HT1080 (cell line): ENCODE measurements around the gene MYRFL. TPM values are rescaled to one million over a fixed set of nuclear protein-coding genes. Genes with fewer than 3 reads are reported as not detected.
"Not testable (repeated sequence)": the region's sequence is repeated elsewhere in the genome, so short reads cannot be mapped to it uniquely, and the experiment has no call there.

Source experiments
- DNase-seq: peaks from one replicate; pipeline ENCODE4 v3.0.0-alpha.2; 2015; ENCODE audit warnings: low read depth
- total RNA-seq: library from RNA; depleted of rRNA; stranded (reverse); fragments of >200 nt; shearing (Covaris generic); gene quantifications from 2 replicates; pipeline ENCODE4 v1.2.3, GENCODE V29; 2014

Gene MYRFL
- total RNA-seq, 1 experiment from 2014 or later = not detected

DNA sequence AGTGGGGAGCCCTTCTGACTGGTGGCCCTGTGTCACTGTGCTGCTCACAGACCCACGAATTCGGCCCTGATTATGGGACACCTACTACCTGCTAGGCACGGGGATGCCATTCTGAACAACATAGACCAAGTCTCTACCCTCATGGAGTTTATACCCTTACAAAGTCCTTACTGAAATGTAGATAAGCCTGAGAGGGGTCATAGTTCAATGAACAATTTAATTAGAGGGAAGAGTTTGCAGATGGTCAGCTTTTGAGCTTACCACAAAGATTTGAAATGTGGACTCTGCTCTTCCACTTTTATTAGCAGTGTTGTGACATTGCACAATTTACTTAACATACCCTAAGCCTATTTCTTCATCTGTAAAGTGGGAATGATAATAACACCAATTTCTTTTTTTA lies 161.1 kb downstream of the MYRFL start:
- no peak for DNase-seq

DNA sequence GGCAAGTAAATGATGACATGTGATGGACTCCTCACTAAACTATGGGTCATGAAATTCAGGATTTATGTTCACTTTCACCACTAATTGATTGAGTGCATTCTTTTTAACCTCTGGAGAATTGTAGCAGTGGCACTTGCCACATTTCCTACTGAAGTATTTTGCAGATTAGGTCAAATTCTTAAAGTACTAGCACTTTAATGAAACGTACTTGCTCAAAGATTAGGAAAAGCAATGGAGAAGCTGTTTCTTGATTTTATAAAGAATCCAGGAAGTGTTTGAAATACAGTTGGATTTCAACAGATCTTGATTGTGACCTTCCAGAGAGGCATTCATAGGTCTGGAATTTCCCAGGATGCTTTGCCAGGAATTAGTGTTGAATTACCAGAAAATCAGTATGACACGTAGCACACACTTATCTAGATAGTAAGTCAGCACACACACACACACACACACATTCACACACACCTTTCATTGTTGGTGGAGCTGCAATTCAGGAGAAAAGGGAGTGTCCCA lies 162.6 kb downstream of the MYRFL start:
- peak; percentile 84 for DNase-seq

DNA sequence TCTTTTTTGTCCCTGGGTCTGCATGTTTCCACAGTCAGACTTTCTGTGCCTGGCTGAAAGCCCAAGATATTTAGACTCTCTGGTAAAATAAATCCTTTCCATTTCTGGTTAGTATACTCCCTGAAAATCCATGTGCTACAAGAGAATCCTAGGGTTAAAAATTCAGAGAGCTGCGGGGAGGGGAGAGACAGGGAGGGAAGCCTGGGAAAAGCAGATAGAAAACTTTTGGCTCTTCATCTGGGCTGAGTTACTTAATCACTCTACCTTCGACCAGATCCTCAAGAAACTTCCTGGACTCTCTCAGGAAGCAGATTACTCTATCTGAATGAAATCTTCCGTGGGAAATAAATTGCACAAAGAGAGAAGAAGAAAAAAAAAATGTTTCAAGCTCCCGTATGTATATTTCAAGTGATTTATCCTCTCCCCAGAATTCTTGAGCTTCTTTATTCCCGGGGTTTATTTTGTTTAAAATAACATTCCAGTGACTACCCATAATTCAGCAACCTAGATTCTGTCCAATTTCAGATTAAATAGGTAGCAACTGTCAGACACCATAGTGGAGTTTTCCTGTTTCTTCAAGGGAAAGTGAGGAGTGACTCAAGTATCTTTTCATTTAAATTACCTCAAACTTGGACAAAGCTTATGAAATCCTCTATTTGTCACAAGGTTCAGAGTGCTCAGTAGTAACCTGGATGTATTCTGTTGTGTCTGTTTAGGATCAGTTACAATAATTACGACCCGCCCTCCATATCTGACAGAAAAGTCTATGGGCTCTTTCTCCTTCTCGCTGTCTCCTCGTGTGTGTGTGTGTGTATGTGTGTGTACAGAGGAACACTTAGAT lies 163.7 kb downstream of the MYRFL start:
- no peak for DNase-seq

DNA sequence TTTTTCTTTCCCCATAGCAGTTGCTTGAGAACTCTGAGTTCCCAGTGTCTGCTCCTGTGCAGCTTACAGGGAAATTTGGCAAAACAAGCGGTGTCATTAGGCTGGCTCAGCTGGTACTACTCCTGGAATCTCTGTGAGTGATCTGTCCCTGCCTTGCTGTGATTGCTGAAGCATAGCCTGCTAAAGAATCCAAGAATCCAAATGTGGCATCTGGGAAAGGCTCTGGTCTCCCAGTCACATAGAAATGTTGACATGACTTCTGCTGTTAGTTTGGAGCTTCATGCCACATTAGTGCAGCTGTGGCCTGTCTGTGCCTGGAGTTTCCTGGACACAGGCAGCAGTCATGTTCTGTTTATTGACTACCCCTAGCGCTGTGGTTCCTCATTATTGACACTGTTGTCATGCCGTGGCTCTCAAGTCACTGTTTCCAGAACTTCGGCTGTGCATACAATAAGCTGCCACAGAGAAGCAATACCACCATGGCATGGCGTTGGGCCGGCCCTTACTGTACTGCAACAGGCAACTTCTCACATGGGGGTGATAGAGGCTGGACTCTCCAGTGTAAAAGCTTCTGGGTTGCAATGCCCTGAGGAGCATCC lies 166.8 kb downstream of the MYRFL start:
- no peak for DNase-seq

DNA sequence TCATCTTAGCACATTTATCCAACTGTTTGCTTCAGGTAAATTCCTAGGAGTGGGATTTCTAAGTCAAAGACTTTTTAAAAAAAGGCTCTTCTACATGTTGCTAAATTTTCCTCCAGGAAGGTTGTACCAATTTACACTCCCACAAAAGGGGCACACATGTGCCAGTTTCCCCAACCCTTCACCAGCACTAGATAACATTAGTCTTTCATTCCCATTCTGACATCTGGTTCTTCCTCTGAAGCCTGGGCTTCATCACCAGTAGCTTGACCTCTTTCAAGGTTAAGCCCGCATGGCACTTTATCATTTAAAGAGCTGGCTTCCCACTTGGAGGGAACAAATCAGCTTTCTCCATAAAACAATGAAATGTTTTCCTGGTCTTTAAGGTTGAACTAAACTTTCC lies 168.4 kb downstream of the MYRFL start:
- DNase-seq = no peak

DNA sequence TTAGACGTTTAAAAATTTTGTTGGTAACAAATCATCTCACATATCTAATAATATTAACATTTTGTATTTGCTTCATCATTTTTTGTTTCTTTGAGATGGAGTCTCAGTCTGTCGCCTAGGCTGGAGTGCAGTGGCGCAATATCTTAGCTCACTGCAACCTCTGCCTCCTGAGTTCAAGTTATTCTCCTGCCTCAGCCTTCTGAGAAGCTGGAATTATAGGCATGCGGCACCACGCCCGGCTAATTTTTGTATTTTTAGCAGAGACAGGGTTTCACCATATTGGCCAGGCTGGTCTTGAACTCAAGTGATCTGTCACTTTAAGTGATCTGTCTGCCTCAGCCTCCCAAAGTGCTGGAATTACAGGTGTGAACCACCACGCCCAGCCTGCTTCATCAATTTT lies 169.1 kb downstream of the MYRFL start:
- DNase-seq = not testable (repeated sequence)

DNA sequence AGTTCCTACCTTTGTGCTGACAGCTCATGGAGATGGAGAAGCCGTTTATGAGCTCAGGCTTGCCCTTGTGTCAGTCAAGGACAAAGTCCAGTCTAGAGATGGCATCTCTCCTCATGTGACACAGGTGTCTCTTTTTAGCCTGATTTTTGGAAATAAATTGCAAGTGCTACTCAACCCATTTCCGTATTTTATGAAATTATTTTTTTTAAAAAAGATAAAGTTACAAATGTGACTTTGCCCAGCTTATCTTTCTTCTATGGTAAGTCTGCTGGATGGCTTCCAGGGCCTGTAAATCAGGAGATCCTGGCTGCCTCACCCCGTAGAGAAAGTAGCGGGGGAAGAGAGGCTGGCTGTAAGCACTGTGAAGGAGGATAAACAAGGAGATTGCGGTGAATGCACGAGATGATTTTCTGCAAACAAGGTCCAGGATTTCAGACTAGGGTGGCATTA lies 169.7 kb downstream of the MYRFL start:
- no peak for DNase-seq

DNA sequence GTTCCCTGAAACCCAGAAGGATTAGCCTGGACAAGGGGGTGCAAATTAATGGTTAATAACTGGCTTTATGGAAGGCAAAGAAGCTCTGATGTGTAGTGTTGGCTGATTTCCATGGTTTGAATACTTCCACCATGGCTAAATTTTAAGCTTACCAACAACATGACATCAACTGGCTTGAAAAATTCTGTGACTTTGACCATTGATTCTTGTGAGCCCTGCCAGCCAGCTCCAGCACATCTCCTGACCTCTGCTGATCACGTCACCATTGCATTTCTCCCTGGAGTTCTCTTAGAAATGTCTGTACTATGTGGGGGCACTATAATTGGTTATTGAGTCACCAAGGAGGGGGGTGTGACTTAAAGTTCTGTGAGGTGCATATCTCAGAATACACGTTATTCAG lies 171.2 kb downstream of the MYRFL start:
- no peak for DNase-seq

DNA sequence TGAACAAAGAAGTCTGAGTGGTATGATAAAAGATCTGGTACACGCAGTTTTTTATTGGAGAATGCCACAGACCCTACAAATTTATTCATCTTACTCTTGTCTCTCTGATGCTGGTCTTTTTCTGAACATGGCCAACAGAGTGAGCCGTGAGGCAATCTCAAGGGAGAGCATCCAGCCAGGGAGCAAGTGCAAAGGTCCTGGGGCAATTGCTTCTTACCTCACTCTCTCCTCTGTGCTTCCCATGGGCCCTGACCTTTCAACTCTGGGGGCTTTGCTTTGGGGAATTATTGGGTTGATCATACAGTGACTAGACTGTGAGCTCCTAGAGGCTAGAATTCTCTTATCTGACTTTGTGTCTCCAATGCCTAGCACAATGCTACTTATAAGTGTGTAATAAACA lies 171.7 kb downstream of the MYRFL start:
- DNase-seq = no peak

DNA sequence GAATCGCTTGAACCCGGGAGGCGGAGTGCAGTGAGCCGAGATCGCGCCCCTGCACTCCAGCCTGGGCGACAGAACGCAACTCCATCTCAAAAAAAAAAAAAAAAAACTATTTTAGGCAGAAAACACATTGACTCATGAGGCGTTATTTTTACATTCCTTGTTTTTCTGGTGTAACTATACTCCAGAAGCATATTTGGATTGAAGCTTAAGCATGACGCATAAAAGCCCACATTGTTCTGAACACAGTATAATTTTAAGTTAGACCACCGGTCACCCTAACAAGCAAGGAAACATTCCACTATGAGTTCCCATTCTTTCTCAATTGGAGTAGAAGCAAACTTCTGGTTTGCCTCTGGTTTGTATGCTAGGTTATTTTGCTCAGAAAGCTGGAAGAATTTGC lies 173.0 kb downstream of the MYRFL start:
- DNase-seq = peak; percentile 21

DNA sequence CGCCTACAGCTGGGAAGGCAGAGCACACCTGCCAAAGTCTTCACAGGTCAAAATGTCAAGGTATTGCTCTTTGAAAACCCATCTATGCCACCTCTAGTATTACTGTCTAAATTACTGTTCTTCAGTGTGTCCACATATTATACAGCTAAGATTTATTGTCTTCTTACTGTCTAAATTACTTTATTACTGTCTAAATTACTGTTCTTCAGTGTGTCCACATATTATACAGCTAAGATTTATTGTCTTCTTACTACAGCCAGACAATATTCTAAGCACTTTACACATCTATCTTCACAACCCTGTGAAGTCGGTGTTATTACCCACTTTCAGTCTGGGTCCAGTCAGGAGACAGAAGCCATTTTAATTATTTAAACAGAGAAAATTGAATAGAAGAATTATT lies 173.9 kb downstream of the MYRFL start:
- DNase-seq = no peak

DNA sequence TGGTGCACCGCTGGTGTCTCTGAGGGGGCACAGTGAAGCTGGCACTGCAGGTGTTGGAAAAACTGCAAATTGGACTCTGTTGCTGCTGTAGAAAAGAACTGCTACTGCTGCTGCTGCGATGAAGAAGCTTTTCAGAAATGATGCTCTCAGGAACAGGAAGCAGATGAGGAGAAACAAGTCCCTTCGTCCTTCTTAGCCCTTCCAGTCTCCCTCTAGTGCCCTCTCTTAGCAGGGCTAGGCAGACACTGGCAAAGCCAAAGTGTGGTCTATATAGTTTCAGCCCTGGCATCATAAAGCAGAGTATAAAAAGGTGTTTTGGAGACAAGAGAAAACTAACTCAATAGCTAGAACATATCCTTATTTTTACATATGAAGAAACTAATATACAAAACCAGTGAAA lies 174.5 kb downstream of the MYRFL start:
- no peak for DNase-seq

DNA sequence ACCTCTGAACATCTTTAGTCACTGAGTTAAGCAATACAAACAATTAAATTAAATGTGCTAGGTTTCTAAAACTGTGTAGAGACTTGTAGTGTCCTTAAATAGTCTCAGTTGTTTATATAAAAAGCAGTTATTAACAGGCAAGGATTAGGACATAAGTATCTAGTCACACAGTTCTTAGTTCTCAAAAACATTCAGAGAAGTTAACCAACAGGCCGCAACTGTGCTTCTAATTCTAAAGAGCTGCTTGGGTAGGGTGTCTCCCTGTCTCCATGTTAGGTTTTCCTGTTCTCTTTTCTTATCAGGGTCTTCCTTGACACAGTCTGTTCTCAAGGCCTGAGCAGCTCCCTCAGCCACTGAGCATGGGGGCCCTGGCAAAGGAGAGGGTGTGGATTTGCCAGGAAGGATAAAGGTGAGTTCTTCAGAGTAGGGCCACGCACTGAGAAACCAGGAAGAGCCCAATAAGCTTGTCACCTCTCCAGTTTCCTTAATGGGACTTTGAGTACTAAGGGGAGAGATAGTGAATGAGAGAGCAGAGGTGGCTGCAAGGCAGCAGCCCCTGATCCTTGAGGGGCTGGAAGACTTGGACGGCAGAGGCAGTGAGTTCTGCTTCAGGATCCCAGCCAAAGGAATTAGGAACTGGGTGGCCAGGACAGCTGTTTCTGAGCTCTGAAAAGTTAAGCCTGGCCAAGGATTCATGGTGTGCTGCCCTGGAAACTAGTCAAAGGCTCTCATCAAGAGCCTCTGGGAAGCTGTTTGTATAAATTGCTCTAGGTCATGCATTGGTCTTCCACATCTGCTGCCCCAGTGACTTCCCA lies 177.3 kb downstream of the MYRFL start:
- no peak for DNase-seq

DNA sequence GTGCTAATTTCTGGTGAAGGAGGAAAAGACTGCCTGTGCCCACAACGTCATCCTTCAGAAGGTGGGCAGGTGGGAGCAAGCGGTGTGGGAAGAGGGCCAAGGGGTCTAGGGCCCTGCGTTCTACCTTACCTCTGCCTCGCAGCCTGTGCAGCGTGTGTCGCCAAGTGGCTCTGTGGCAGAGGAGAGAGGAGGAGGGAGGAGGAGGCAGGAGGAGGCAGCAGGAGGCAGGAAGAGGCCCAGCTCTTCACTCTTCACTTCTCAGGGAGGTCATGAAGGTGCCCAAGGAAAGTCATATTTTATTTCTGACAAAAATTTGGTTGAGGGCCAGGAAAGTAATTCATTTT lies 177.9 kb downstream of the MYRFL start:
- no peak for DNase-seq

DNA sequence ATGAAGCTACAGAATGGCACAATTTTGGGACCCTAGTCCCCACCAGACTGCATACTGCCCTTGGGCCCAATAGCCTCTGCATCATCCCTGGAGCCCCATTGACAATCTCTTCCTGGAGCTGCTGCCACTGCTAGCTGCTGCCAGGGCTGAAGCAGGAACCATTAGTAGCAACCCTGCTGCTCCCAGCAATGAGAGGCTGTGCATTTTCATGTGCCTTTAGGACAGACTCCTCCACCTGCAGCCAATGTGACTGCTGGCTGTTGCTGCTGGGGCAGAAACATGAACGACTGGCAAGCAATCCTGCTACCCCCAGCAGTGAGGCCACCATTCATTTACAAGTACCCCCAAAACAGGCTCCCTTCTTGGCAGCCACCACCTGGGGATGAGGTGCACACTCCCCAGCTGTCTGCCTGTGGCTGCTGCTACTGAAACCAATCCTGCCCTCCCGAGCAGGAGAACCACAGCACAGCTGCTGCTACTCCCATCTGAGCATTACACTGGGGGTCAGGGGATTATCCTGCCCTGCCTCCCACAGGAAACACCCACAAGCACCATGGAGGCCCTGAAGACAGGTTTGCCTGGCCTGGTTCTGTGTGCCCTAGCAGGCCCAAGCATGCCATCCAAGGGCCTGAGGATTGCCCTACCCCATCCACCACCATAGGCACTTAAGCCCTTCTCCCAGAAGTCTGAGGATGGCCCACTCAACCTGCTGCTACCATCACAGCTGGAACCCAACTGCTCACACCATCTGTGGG lies 181.0 kb downstream of the MYRFL start:
- no peak for DNase-seq

DNA sequence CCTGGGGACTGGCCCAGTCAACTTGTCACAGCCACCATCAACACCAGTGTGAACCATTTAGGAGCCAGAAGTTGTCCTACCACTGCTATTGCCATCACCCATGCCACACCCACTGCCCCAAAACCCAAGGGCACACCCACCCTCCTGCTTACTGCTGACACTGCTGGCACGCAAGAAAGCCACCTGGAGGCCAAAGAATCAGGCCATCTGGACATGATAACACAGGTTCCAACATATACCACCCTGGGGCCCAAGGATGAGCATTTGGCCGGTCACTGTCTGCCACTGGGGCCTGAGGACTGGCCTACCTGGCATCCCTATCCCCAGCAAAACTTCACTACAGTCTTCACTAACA lies 181.6 kb downstream of the MYRFL start:
- no peak for DNase-seq

DNA sequence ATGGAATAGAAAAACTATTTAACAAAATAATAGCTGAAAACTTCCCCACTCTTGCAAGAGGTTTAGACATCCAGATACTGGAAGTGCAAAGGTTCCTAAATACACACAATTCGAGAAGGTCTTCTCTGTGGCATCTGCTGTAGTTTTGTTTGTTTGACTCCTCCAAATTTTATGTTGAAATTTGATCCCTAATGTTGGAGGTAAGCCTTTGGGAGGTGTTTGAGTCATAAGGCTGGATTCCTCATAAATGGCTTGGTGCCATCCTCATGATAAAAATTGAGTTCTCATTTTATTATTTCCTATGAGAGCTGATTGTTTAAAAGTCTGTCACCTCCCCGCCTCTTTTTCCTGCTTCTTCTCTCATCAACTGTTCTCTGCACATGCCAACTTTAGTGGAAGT lies 182.7 kb downstream of the MYRFL start:
- peak; percentile 46 for DNase-seq
